HG03520 (cell line): Measurements from ENCODE around the gene NUP107.
A peak's percentile ranks its signal among the peaks of the same experiment; 100 is the strongest.
"Not testable (repeated sequence)": the region's sequence is repeated elsewhere in the genome, so short reads cannot be mapped to it uniquely, and the experiment has no call there.

ENCODE experiments used
- ATAC-seq: cut with Tn5 transposase; IDR thresholded peaks from one replicate; pipeline ENCODE4 v1.9.1; 2021; ENCODE audit warnings: mild to moderate bottlenecking, moderate library complexity; ENCODE audit not compliant: unreplicated experiment

Gene NUP107

GRCh38 chr12:68686595-68687521 lies at the start of gene NUP107:
Gene NUP107, plus strand, starts transcription at chr12:68686978. Its CDS starts 88 bp downstream, at chr12:68687066.
- ATAC-seq, result peak; percentile 90

- not testable (repeated sequence) for ATAC-seq
Observed at GRCh38 chr12:68637439-68637838, 49.3 kb upstream of the NUP107 start.

DNA sequence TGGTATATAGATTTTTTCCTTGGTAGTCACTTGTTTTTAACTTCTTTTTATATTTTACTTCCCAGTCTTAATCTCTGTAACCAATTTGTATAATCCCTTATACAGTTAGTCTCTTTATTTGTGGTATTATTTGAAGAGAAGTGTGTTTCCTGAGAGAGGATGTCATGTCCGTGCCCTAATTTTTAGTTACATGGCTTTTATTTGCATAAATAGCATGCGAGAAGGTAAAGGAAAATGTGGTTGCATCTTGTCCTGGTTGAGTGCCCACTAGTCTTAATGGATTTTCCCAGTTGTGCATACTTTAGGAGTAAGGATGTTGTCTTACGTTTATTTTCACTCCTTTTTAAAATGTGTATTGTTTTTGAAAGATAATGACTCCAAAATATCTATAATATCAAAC lies 48.6 kb upstream of the NUP107 start:
- ATAC-seq, result no peak

GRCh38 chr12:68638721-68639395 lies 47.9 kb upstream of the NUP107 start:
- no peak for ATAC-seq

- ATAC-seq, result no peak
Observed at GRCh38 chr12:68639396-68639767, 47.4 kb upstream of the NUP107 start.

DNA sequence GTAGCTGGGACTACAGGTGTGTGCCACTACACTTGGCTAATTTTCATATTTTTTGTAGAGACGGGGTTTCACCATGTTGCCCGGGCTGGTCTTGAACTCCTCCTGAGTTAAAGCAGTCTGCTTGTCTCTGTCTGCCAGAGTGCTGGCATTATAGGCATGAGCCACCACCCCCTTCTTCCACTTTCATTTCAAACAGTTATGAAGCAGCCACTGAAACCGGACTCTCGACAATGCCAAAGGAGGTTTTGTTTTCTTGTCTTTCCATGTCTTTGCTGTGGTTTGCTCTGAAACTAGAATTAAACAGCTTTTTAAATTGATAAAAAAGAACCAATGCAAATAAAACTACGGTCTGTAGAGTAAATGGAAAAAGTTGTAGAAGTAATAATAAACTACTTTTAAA lies 45.6 kb upstream of the NUP107 start:
- ATAC-seq, result peak; percentile 82

DNA sequence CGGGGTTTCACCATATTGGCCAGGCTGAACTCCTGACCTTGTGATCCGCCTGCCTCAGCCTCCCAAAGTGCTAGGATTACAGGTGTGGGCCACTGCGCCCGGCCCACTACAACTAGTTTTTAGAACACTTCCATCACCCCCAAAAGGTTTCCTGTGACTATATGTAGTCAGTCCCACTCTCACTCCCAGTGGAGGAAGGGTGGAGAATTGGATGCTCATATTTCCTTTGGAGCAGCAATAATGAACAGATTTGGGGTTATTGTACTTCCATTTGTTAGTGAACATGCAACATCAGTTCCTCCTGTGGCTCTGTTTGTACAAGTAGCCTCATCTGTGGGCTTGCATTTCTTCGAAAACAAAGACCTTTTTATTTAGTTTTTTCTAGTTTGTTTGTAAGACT lies 40.3 kb upstream of the NUP107 start:
- no peak for ATAC-seq

GRCh38 chr12:68647507-68647906 lies 39.3 kb upstream of the NUP107 start:
- ATAC-seq, result no peak

DNA sequence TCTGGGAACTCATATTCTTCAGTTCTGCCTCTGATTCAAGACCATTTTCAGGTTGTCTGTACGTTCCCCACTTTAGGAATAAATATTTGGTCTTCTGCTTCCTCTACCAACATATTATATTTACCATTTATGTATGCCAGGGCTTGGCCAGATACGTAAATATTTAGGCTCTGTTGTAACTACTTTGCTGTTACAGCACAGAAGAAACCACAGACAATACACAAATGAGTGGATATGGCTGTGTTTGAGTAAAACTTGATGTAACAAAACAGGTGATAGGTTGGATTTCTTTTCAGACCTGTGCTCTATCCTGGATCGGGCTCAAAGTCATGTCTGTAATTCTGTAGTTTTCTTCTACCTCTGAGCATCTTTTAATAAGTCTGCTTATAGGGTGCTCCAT lies 38.6 kb upstream of the NUP107 start:
- ATAC-seq, result no peak

DNA sequence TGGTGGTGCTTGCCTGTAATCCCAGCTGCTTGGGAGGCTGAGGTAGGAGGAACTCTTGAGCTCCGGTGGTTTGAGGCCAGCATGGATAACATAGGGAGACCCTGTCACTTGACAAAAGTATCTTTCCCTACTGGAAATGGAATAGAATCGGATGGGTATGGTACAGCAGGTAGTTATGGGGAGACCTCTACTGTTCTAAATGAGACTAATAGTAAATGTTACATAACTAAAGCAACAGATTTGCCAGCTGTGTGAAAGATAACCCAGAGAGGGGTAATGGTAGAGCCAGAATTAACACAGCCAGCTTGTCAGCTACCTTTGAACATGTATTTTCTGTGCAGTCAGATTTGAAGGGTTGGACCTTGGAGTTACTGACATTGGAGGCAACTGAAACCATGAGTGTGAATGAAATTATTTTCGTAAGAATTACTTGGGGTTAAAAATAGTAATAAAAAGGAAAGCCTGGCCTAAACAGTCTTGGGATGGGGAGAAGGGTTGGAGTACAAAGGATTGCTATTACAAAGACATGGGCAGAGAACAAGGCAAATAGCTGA lies 21.7 kb upstream of the NUP107 start:
- no peak for ATAC-seq

DNA sequence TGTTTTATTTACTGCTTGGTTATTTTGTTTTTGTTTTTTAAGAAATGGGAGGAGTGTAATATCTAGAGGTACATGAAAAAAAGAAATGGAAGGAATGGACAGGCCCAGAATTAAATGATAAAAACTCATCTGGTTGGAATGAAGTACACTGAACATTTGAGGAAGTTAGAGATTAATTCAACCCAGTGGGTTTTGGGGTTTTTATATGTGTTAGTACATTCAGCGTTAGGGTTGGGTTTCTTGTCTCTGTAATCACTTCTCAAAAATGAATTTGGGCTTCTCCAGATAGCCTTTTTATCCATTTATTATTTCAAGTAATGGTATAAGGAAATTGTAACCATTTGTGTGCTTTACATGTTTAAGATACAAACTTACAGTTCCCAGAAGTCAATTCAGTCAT lies 19.5 kb upstream of the NUP107 start:
- no peak for ATAC-seq

- ATAC-seq, result no peak
Observed at GRCh38 chr12:68667896-68668295, 18.9 kb upstream of the NUP107 start.

GRCh38 chr12:68671179-68671578 lies 15.6 kb upstream of the NUP107 start:
- no peak for ATAC-seq

DNA sequence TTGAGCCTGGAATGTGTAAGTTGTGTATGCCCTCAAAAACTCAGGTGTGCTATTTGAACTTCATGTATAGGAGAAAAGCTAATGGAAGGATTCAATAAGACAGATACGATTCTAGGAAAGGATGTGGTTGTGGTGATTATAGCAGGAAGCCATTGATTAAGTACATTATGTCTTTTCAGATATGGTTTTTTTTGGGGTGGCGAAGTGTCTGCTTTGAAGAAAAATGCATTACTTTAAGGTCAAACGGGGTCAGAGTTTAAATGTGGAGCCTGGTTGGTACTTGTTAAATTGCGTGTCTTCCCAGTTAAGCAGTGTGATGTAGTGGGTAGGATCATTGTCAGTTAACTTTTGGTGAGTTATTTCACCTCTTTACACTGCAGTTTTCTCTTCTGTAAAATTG lies 13.0 kb upstream of the NUP107 start:
- ATAC-seq, result no peak

- no peak for ATAC-seq
Observed at GRCh38 chr12:68674376-68674775, 12.4 kb upstream of the NUP107 start.

GRCh38 chr12:68675101-68675842 lies 11.5 kb upstream of the NUP107 start:
- ATAC-seq, result no peak

GRCh38 chr12:68676854-68677253 lies 9.9 kb upstream of the NUP107 start:
- ATAC-seq, result not testable (repeated sequence)

GRCh38 chr12:68686262-68686594 lies 550 bp upstream of the NUP107 start:
- no peak for ATAC-seq

DNA sequence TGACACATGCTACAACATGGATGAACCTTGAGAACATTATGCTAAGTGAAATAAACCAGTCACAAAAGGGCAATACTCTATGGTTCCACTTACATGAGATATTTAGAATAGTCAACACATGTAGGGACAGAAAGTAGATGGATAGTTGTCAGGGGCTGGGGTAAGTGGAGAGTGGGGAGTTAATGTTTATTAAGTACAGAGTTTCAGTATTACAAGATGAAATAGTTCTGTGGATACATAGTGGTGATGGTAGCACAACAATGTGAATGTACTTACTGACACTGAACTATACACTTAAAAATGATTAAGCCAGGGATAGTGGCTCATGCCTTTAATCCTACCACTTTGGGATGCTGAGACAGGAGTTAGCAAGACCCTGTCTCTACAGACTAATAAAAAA lies 8.7 kb downstream of the NUP107 start:
- no peak for ATAC-seq

DNA sequence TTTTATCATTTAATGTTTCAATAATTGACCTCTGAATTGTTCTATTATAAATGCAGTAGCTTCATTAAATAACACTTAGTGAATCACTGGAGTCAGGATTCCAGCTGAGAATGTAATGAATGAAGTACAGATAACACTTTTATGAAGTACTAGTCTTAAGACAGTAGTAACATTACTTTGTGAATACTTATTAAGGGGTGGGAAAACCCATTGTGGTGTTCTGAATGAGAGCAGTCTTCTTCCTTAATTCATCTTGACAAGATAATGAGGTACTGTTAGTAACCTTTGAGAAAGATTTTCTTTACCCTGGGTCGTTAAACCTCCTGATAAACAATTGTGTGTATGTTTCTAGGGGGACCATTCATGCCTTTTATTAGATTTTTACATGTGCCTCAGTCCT lies 12.7 kb downstream of the NUP107 start:
- ATAC-seq, result no peak

DNA sequence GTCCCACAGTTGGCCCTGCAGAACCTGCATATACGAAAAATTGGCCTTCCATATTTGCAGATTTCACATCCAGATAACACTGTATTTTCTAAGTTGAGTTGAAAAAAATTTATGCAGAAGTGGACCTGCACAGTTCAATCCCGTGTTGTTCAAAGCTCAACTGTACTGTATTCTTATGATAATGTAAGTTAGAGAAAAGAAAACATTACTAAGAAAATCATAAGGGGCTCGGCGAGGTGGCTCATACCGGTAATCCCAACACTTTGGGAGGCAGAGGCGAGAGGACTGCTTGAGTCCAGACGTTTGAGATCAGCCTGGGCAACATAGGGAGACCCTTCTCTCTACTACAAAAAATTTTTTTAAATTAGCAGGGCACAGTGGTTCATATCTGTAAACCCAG lies 41.0 kb downstream of the NUP107 start:
- ATAC-seq, result no peak
